ENCODE data around the gene CRYBG3. TPM values are rescaled to one million over a fixed set of nuclear protein-coding genes. Genes with fewer than 3 reads are reported as not detected.

The CRYBG3 gene
- total RNA-seq, 1 donor from 2014 or later = 10.5 TPM

DNA sequence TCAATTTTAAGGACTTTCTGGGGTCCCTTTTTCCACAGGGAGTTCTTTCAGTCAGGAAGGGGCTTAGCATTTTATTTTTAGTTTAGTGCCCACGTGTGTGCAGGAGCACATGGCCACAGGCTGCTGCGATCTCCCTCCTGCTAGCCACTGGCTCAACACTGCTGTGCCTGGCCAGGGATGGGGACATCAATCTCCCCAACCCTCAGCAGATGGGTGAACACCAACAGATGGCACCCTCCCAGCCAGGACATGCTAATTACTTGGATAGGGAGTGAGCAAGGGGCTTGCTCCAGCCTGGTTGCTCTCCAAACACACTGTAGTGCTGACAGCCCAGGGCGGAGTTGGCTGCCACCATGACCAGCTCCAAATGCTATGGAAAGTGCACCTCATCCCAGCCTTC is 157.8 kb downstream of the CRYBG3 start:
- DNase-seq (ENCODE audit: low read depth) = no peak
- Histone ChIP-seq H3K36me3 (ENCODE audit: control insufficient read depth, insufficient read depth, low read length) (no peaks in the 10 kb centered on the region), H3K27me3 (ENCODE audit: control insufficient read depth, insufficient read depth, low read length) (no peaks in the 10 kb centered on the region), H3K4me3 (ENCODE audit: low read depth, low read length) (no peak overlapping the region)
- TF ChIP-seq, protein P1, sequence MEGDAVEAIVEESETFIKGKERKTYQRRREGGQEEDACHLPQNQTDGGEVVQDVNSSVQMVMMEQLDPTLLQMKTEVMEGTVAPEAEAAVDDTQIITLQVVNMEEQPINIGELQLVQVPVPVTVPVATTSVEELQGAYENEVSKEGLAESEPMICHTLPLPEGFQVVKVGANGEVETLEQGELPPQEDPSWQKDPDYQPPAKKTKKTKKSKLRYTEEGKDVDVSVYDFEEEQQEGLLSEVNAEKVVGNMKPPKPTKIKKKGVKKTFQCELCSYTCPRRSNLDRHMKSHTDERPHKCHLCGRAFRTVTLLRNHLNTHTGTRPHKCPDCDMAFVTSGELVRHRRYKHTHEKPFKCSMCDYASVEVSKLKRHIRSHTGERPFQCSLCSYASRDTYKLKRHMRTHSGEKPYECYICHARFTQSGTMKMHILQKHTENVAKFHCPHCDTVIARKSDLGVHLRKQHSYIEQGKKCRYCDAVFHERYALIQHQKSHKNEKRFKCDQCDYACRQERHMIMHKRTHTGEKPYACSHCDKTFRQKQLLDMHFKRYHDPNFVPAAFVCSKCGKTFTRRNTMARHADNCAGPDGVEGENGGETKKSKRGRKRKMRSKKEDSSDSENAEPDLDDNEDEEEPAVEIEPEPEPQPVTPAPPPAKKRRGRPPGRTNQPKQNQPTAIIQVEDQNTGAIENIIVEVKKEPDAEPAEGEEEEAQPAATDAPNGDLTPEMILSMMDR (IDR thresholded peaks at IDR 0.05; ENCODE audit: insufficient read depth, low read length, poor library complexity, severe bottlenecking) = no peak

DNA sequence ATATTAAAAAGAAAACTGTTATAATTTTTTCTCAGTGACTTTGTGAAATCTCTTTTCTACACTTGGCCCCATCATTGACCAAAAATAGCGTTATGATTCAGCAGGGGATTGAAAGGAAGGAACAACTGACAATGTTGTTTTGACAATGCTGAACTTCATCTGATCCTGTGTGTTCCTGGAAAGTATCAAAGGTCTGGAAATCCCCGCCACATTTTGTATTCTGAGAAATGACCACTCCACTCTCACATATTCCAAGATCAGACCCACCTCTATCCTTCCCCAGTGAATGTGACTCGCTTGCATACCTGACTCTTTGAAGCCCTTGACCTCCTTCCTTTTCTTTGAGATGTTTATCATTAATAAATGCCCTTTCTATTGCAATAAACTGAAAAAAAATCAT is 160.1 kb downstream of the CRYBG3 start:
- no peak overlapping the region for H3K4me3 ChIP-seq (ENCODE audit: low read depth, low read length)
- TF ChIP-seq, protein P1 (IDR thresholded peaks at IDR 0.05; ENCODE audit: insufficient read depth, low read length, poor library complexity, severe bottlenecking) = no peak
- DNase-seq (ENCODE audit: low read depth) = no peak
- H3K36me3 ChIP-seq (ENCODE audit: control insufficient read depth, insufficient read depth, low read length) = no peaks in the 10 kb centered on the region
- no peaks in the 10 kb centered on the region for H3K27me3 ChIP-seq (ENCODE audit: control insufficient read depth, insufficient read depth, low read length)

DNA sequence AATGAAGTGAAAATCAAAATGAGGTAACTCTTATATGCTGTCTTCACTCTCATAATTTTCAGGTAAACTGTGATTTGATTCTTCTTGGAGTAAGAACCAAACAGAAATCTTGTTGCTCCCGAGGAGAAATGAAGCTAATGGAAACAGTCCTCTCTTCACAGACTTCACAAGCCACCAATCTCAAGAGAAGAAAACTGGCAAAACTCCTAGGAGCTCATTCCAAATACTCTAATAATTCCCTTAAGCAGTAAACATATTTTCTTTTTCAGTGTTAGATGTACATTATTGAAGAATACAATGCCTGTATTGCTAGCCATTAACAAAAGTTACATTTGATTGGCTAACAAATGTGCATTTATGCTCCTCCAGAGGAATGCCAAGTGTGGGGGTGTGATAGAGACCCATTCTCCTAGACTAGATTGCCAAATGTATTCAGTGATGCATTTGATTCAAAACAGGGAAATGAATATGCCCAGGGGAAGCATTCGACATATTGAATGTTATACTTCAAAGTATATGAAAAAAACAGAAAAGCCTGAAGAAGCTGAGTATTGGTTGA is 162.2 kb downstream of the CRYBG3 start:
- Histone ChIP-seq H3K4me3 (ENCODE audit: low read depth, low read length) (no peak overlapping the region), H3K36me3 (ENCODE audit: control insufficient read depth, insufficient read depth, low read length) (no peaks in the 10 kb centered on the region), H3K27me3 (ENCODE audit: control insufficient read depth, insufficient read depth, low read length) (no peaks in the 10 kb centered on the region)
- DNase-seq (ENCODE audit: low read depth) = no peak
- TF ChIP-seq, protein P1 (IDR thresholded peaks at IDR 0.05; ENCODE audit: insufficient read depth, low read length, poor library complexity, severe bottlenecking) = no peak

DNA sequence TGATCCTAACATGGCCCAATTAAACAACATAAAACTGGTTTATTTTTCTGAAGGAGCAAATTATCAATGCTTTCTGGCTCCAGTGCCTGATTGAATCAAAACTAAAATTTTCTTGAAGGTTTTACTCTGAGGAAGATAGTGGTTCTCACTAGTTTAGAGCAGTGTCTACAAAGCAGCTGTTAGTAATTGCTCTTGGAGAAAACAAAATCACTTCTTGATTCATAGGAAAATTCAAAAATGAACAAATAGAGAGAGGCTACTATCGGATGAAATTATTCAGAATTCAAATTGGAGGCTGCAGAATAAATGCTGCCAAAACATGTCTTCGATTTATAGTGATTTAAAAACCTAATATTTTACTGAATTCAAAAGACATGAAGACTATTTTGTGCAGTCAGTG is 165.5 kb downstream of the CRYBG3 start:
- Histone ChIP-seq H3K4me3 (ENCODE audit: low read depth, low read length) (no peak overlapping the region), H3K36me3 (ENCODE audit: control insufficient read depth, insufficient read depth, low read length) (no peaks in the 10 kb centered on the region), H3K27me3 (ENCODE audit: control insufficient read depth, insufficient read depth, low read length) (no peaks in the 10 kb centered on the region)
- DNase-seq (ENCODE audit: low read depth) = no peak
- TF ChIP-seq, protein P1 (IDR thresholded peaks at IDR 0.05; ENCODE audit: insufficient read depth, low read length, poor library complexity, severe bottlenecking) = no peak

DNA sequence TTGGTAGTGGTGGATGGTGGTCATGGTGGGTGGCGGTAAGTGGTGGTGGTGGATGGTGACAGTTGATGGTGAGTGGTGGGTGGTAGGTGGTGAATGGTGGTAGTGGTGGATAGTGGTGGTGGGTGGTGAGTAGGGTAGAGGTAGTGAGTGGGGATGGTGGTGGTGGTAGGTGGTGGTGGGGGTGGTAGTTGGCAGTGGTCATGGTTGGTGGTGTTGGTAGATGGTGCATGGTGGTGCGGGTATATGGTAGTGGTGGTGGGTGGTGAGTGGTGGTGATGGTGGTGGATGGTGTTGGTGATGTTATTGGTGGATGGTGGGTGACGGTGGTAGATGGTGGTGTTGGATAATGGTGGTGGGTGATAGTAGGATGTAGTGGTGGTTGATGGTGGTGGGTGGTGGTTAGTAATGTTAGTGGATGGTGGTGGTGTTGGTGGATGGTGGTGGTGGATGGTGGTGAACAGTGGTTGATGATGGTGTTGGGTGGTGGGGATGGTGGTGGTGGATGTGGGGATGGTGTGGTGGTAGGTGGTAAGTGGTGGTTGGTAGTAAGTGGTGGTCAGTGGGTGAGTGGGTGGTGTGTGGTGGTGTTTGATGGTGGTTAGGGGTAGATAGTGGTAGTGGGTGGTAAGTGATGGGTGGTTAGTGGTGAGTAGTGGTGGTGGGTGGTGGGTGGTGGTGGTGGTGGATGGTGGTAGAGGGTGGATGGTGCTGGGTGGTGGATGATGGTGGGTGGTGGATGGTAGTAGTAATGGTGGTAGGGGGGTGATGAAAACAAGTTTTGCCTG is 167.2 kb downstream of the CRYBG3 start:
- Histone ChIP-seq H3K4me3 (ENCODE audit: low read depth, low read length) (no peak overlapping the region), H3K36me3 (ENCODE audit: control insufficient read depth, insufficient read depth, low read length) (no peaks in the 10 kb centered on the region), H3K27me3 (ENCODE audit: control insufficient read depth, insufficient read depth, low read length) (peaks cover 3% of the 10 kb centered on the region)
- DNase-seq (ENCODE audit: low read depth) = no peak
- TF ChIP-seq, protein P1 (IDR thresholded peaks at IDR 0.05; ENCODE audit: insufficient read depth, low read length, poor library complexity, severe bottlenecking) = no peak
